SU-DHL-6 (cell line): ENCODE measurements around the gene TMEM9.

ENCODE experiments used
- EZH2phosphoT487 ChIP-seq: fragments of 200-600 bp; sonication (generic), shearing (Covaris generic); conservative IDR thresholded peaks from 2 replicates; pipeline ENCODE4 v1.6.1; 2018; ENCODE audit warnings: mild to moderate bottlenecking, antibody characterized with exemption, low read length, moderate library complexity, mixed read lengths
- TF ChIP-seq, protein P1 (sequence below): fragments of 200-600 bp; sonication (generic); IDR thresholded peaks from one replicate; pipeline ENCODE4 v1.5.1; 2017; ENCODE audit warnings: antibody characterized with exemption, mild to moderate bottlenecking, low read length, moderate library complexity; ENCODE audit not compliant: insufficient read depth, poor library complexity, severe bottlenecking

- TF ChIP-seq, protein P1, sequence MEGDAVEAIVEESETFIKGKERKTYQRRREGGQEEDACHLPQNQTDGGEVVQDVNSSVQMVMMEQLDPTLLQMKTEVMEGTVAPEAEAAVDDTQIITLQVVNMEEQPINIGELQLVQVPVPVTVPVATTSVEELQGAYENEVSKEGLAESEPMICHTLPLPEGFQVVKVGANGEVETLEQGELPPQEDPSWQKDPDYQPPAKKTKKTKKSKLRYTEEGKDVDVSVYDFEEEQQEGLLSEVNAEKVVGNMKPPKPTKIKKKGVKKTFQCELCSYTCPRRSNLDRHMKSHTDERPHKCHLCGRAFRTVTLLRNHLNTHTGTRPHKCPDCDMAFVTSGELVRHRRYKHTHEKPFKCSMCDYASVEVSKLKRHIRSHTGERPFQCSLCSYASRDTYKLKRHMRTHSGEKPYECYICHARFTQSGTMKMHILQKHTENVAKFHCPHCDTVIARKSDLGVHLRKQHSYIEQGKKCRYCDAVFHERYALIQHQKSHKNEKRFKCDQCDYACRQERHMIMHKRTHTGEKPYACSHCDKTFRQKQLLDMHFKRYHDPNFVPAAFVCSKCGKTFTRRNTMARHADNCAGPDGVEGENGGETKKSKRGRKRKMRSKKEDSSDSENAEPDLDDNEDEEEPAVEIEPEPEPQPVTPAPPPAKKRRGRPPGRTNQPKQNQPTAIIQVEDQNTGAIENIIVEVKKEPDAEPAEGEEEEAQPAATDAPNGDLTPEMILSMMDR, result no peak
- TF ChIP-seq EZH2phosphoT487, result no peak
Measured at GRCh38 chr1:201184307-201185122, 30.2 kb upstream of the TMEM9 start.
